Subcutaneous adipose tissue (tissue), 4 donors: Measurements from ENCODE around the gene VAV1. TPM values are rescaled to one million over a fixed set of nuclear protein-coding genes. Genes with fewer than 3 reads are reported as not detected.

Source experiments
- CTCF ChIP-seq: fragments of 450-650 bp; IDR thresholded peaks from one replicate; pipeline ENCODE4 v1.5.1; 2016; ENCODE audit warnings: low read depth, mild to moderate bottlenecking, control low read depth, antibody characterized with exemption, moderate library complexity
- total RNA-seq, 4 donors: library from RNA; depleted of rRNA; stranded (reverse); fragments of >200 nt; gene quantifications; one replicate each; pipeline ENCODE4 v1.1.0, GENCODE V29; 2016

VAV1 gene
- total RNA-seq, 4 donors from 2014 or later: 6.4 to 16.8 (median 11.2) TPM

DNA sequence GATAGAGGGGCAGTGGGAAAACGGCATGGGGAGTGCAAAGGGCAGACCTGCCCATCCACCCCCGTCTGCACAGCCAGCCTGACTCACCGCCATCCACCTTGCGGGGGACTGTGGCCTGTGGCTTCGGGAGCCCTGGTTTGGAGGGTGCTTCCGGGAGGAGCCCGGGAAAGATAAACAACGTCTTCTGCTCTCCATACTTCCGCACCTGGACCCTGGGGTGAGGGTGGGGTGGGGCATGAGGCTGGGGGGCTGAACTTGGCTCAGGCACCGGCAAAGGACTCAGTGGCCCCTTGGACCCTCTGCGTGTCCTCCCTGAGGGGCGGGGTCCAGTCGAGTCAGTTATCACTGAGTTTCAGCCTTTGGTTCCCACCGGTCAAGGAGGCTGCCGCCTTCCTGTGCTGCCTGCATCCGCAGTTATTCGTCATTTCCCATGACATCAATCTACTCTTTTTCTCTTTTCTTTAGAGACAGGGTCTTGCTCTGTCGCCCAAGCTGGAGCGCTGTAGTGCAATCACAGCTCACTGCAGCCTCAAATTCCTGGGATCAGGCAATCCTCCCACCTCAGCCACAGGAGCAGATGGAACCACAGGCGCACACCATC, 38.3 kb upstream of the VAV1 start:
- TF ChIP-seq CTCF: no peak

- no peak for TF ChIP-seq CTCF
Measured at GRCh38 chr19:6735181-6735911, 37.2 kb upstream of the VAV1 start.

- TF ChIP-seq CTCF: no peak
Measured at GRCh38 chr19:6736169-6736916, 36.2 kb upstream of the VAV1 start.

- TF ChIP-seq CTCF: no peak
Measured at GRCh38 chr19:6736917-6737283, 35.6 kb upstream of the VAV1 start.

GRCh38 chr19:6737284-6737872, 35.1 kb upstream of the VAV1 start, which contains the start of gene GPR108:
Gene GPR108, minus strand, starts transcription at chr19:6737580. Its CDS starts 4 bp downstream, at chr19:6737576.
- no peak for TF ChIP-seq CTCF

GRCh38 chr19:6737873-6738786, 34.4 kb upstream of the VAV1 start:
- TF ChIP-seq CTCF: no peak
